MCF 10A (cell line): ENCODE data around the gene ZSCAN21. TPM values are rescaled to one million over a fixed set of nuclear protein-coding genes. Genes with fewer than 3 reads are reported as not detected.

Source experiments
- BruUV-seq: library from RNA; stranded (reverse); fragments of 400-500 nt; replicated peaks from 2 replicates; lab custom pipeline; 2021; lab: Mats Ljungman, UMichigan
- CTCF ChIA-PET: fragments of 300-600 bp; sonication (Branson Sonifier 250); formaldehyde crosslinking; extraction: SDS; loops from one replicate; lab custom pipeline; 2021; ENCODE audit warnings: antibody characterized with exemption, inconsistent platforms; lab: Yijun Ruan, JAX
- POLR2A ChIA-PET: fragments of 300-600, 350-650 bp; sonication (Branson Sonifier 250); formaldehyde crosslinking; extraction: SDS; loops from one replicate; lab custom pipeline; 2020; ENCODE audit warnings: antibody characterized with exemption, inconsistent platforms; lab: Yijun Ruan, JAX
- DNase-seq: peaks from one replicate; pipeline ENCODE4 v3.0.0-alpha.2; 2018; ENCODE audit not compliant: unreplicated experiment
- H3K27ac Mint-ChIP-seq: one replicate; pipeline ENCODE4 v1.8.0; 2022; ENCODE audit warnings: mild to moderate bottlenecking, low read depth, mixed read lengths; ENCODE audit not compliant: unreplicated experiment
- H3K27me3 Mint-ChIP-seq: one replicate; pipeline ENCODE4 v1.8.0; 2022; ENCODE audit warnings: mixed read lengths; ENCODE audit not compliant: insufficient read depth, unreplicated experiment
- H3K36me3 Mint-ChIP-seq: one replicate; pipeline ENCODE4 v1.8.0; 2022; ENCODE audit warnings: mild to moderate bottlenecking, moderate library complexity, mixed read lengths; ENCODE audit not compliant: insufficient read depth, unreplicated experiment
- H3K4me1 Mint-ChIP-seq: one replicate; pipeline ENCODE4 v1.8.0; 2022; ENCODE audit warnings: mixed read lengths; ENCODE audit not compliant: insufficient read depth, unreplicated experiment
- H3K4me3 Mint-ChIP-seq: one replicate; pipeline ENCODE4 v1.8.0; 2022; ENCODE audit warnings: mild to moderate bottlenecking, moderate library complexity, mixed read lengths; ENCODE audit not compliant: unreplicated experiment
- H3K9me3 Mint-ChIP-seq: one replicate; pipeline ENCODE4 v1.8.0; 2022; ENCODE audit warnings: mixed read lengths; ENCODE audit not compliant: unreplicated experiment
- intact Hi-C: fragments of 100-400 bp; cut with micrococcal nuclease; formaldehyde crosslinking; loops from 2 replicates; pipeline ENCODE4 v1.14.1; 2022
- total RNA-seq: library from RNA; stranded (reverse); gene quantifications from 2 replicates; pipeline ENCODE4 v1.2.3, GENCODE V29; 2022
- TF ChIP-seq, protein P1 (sequence below): fragments of 200-600 bp; IDR thresholded peaks from one replicate; pipeline ENCODE4 v1.8.0; 2022; ENCODE audit warnings: antibody characterized with exemption, mild to moderate bottlenecking; ENCODE audit not compliant: unreplicated experiment

Gene ZSCAN21
- total RNA-seq, 1 experiment from 2014 or later, result 14.7 TPM

DNA sequence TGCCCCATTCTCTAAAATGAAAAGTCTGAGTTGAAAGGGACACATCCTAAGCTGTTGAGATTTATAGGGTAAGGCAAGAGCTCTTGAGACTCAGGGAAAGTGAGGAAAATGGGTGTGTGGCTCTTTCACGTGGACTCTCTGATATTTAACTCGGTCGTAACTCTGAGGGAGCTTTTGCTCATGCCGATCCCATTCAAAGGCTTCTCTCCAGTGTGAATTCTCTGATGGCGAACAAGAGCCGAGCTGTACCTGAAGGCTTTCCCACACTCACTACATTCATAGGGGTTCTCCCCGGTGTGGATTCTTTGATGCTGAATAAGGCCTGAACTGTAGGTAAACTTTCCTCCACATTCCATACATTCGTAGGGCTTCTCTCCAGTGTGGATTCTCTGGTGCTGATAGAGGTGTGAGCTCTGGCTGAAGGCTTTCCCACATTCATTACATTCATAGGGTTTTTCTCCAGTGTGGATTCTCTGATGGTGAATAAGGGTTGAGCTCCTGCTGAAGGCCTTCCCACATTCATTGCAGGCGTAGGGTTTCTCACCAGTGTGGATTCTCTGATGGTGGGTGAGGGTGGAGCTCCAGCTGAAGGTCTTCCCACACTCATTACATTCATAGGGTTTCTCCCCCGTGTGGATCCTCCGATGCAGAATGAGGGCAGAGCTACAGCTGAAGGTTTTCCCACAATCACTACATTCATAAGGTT is 21.6 kb downstream of the ZSCAN21 start:
- TF ChIP-seq, protein P1, sequence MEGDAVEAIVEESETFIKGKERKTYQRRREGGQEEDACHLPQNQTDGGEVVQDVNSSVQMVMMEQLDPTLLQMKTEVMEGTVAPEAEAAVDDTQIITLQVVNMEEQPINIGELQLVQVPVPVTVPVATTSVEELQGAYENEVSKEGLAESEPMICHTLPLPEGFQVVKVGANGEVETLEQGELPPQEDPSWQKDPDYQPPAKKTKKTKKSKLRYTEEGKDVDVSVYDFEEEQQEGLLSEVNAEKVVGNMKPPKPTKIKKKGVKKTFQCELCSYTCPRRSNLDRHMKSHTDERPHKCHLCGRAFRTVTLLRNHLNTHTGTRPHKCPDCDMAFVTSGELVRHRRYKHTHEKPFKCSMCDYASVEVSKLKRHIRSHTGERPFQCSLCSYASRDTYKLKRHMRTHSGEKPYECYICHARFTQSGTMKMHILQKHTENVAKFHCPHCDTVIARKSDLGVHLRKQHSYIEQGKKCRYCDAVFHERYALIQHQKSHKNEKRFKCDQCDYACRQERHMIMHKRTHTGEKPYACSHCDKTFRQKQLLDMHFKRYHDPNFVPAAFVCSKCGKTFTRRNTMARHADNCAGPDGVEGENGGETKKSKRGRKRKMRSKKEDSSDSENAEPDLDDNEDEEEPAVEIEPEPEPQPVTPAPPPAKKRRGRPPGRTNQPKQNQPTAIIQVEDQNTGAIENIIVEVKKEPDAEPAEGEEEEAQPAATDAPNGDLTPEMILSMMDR, result no peak
- Mint-ChIP-seq H3K4me1 (no peaks in the 10 kb centered on the region), H3K9me3 (peaks cover 16% of the 10 kb centered on the region), H3K36me3 (peaks cover 81% of the 10 kb centered on the region), H3K4me3 (no peak overlapping the region), H3K27me3 (no peaks in the 10 kb centered on the region), H3K27ac (no peak overlapping the region)
- no peak for DNase-seq
- CTCF ChIA-PET, result interaction anchor here (0.6 to 1.9 kb wide), 8 partner anchors 9 to 820 kb away, joined by 3 to 6 read pairs (median 3); no protein-coding TSS in a partner anchor
- no TSS peak for BruUV-seq
- POLR2A ChIA-PET, result interaction anchor here (0.6 to 2.1 kb wide), 9 partner anchors 8 to 319 kb away, joined by 3 to 12 read pairs (median 3); partner anchors contain the start of genes TRIM4, ZKSCAN1, ZNF3 and ZSCAN21
- intact Hi-C loops, result no loop called here

DNA sequence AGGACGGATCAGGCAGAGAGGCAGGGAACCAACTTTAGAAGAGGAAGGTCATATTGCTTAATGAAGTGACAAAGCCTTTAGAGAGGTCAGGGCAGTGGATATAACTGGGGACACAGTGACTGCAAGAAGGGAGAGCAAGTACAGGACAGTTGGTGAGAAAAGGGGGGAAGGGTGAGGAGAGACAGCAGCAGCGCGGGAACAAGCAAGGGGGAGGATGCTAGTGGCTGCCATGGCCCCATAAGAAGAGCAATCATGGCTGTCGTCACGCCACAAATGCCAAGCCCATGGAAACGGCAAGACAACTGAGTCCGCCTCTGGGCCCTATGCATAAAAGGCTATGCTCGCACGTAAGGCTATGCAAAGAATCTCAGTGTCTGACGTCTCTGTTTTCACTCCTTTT is 22.9 kb downstream of the ZSCAN21 start:
- H3K27ac Mint-ChIP-seq, result no peak overlapping the region
- intact Hi-C loops, result no loop called here
- H3K9me3 Mint-ChIP-seq, result peaks cover 16% of the 10 kb centered on the region
- no peak for DNase-seq
- BruUV-seq, result no TSS peak
- no peak overlapping the region for H3K4me3 Mint-ChIP-seq
- TF ChIP-seq, protein P1, result no peak
- POLR2A ChIA-PET, result interaction anchor here (1.0 to 1.3 kb wide), 2 partner anchors 15 to 57 kb away, joined by 3 read pairs; partner anchors contain the start of gene ZKSCAN1
- H3K27me3 Mint-ChIP-seq, result no peaks in the 10 kb centered on the region
- CTCF ChIA-PET, result interaction anchor here (1.6 to 1.9 kb wide), 2 partner anchors 78 to 82 kb away, joined by 5 to 6 read pairs; no protein-coding TSS in a partner anchor
- no peaks in the 10 kb centered on the region for H3K4me1 Mint-ChIP-seq
- peaks cover 93% of the 10 kb centered on the region for H3K36me3 Mint-ChIP-seq

DNA sequence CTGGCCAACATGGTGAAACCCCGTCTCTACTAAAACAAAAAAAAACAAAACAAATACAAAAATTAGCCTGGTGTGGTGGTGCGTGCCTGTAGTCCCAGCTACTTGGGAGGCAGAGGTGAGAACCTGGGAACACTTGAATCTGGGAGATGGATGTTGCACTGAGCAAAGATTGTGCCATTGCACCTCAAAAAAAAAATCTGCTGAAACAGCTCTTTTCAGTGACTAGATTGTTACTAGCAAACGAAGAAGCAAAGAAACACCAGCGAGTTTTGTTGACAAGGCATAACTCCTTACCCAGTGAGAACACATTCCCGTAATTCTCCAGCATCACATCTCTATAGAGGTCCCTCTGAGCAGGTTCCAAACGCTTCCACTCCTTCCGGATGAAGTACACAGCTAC is 25.3 kb downstream of the ZSCAN21 start:
- TF ChIP-seq, protein P1, result no peak
- ChIA-PET POLR2A (interaction anchor here (0.6 to 1.4 kb wide), 4 partner anchors 11 to 454 kb away, joined by 3 to 5 read pairs (median 4); partner anchors contain the start of gene ZSCAN21), CTCF (interaction anchor here (0.6 to 2.0 kb wide), 2 partner anchors 78 to 81 kb away, joined by 4 to 7 read pairs; no protein-coding TSS in a partner anchor)
- H3K4me3 Mint-ChIP-seq, result no peak overlapping the region
- H3K27me3 Mint-ChIP-seq, result no peaks in the 10 kb centered on the region
- H3K27ac Mint-ChIP-seq, result no peak overlapping the region
- peaks cover 16% of the 10 kb centered on the region for H3K9me3 Mint-ChIP-seq
- no peak for DNase-seq
- H3K4me1 Mint-ChIP-seq, result peaks cover 6% of the 10 kb centered on the region
- intact Hi-C loops, result no loop called here
- BruUV-seq, result no TSS peak
- peaks cover 97% of the 10 kb centered on the region for H3K36me3 Mint-ChIP-seq

DNA sequence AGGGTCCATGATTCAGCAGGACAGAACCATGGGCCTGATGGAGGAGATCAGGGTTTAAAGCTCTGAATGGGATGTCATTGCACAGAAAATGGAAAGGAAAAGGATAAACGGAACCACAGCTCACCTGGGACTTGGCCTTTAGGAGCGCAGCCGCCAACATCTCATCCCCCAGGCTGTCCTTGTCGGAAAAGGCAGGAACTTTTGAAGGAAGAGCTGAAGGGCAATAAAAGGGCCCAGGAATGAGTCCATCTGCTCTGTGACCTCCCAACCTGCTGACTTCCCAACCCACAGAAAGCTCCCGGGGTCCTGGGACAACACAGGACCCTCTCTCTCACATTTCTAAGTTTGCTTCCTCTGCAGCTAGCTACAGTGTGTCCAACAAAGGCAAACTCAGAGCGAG is 25.8 kb downstream of the ZSCAN21 start:
- intact Hi-C loops, result no loop called here
- H3K4me1 Mint-ChIP-seq, result peaks cover 6% of the 10 kb centered on the region
- no peak overlapping the region for H3K4me3 Mint-ChIP-seq
- DNase-seq, result no peak
- peaks cover 97% of the 10 kb centered on the region for H3K36me3 Mint-ChIP-seq
- BruUV-seq, result no TSS peak
- H3K9me3 Mint-ChIP-seq, result peaks cover 16% of the 10 kb centered on the region
- CTCF ChIA-PET, result interaction anchor here (0.5 to 2.0 kb wide), 5 partner anchors 82 to 802 kb away, joined by 3 to 7 read pairs (median 4); no protein-coding TSS in a partner anchor
- no peak overlapping the region for H3K27ac Mint-ChIP-seq
- POLR2A ChIA-PET, result interaction anchor here (0.7 to 1.4 kb wide), 4 partner anchors 12 to 455 kb away, joined by 3 to 5 read pairs (median 4); partner anchors contain the start of genes ZKSCAN1 and ZSCAN21
- TF ChIP-seq, protein P1, result no peak
- no peaks in the 10 kb centered on the region for H3K27me3 Mint-ChIP-seq
